Hippocampal formation (tissue), 2 donors: Measurements from ENCODE around the gene ZMIZ2.
A peak's percentile ranks its signal among the peaks of the same experiment; 100 is the strongest.

Source experiments
- DNase-seq, 2 donors: peaks; one replicate each; lab custom pipeline; 2025; lab: John Stamatoyannopoulos, UW

ZMIZ2 gene

DNA sequence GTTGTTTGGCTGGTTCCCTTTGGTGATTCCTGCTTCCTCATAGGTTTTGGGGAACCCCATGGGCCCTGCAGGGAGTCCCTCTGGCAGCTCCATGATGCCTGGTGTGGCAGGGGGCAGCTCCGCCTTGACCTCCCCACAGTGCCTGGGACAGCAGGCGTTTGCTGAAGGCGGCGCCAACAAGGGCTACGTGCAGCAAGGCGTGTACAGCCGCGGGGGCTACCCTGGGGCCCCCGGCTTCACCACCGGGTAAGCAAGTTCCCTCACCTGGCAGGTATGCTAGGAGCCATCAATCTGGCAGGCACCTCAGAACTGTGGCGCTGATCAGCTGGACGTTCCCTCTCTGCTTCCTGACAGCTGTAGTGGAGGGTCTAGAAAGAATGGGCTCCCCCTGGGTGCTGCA lies 8.3 kb downstream of the ZMIZ2 start:
- no peak for DNase-seq

GRCh38 chr7:44757311-44757710 lies 8.7 kb downstream of the ZMIZ2 start:
- DNase-seq, result peak in 1 of 2 donors; percentile 52

DNA sequence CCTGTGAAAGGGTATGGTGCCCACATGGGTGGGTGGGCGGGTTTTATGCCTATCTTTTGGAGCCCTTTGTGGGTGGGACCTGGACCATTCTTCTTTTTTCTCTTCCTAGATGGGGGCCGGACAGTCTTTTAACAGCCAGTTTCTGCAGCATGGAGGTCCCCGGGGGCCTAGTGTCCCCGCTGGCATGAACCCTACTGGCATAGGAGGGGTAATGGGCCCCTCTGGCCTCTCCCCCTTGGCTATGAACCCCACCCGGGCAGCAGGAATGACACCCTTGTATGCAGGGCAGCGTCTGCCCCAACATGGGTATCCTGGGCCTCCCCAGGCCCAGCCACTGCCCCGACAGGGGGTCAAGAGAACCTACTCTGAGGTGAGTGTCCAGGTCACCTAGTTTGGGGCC lies 9.1 kb downstream of the ZMIZ2 start:
- no peak for DNase-seq

GRCh38 chr7:44759246-44759645 lies 10.6 kb downstream of the ZMIZ2 start:
- no peak for DNase-seq

DNA sequence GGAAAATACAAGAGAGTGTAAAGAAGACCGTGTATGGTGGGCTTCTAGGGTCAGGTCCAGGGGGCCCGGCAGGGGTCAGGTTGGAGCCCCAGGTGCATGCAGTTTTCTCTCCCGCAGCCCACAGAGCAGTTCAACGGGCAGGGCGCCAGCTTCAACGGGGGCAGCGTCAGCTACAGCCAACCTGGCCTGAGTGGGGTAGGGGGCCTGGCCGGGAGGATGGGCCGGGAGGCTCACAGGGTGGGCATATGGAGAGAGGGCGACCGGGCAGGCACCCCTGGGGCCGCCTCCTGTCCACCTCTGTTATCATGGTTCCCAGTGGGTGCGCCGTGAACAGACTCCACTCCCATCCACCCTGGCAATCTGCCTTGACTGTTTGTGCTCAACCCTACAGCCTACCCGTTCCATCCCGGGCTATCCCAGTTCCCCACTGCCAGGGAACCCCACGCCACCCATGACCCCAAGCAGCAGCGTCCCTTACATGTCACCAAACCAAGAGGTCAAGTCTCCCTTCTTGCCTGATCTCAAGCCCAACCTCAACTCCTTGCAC lies 11.5 kb downstream of the ZMIZ2 start:
- no peak for DNase-seq

DNA sequence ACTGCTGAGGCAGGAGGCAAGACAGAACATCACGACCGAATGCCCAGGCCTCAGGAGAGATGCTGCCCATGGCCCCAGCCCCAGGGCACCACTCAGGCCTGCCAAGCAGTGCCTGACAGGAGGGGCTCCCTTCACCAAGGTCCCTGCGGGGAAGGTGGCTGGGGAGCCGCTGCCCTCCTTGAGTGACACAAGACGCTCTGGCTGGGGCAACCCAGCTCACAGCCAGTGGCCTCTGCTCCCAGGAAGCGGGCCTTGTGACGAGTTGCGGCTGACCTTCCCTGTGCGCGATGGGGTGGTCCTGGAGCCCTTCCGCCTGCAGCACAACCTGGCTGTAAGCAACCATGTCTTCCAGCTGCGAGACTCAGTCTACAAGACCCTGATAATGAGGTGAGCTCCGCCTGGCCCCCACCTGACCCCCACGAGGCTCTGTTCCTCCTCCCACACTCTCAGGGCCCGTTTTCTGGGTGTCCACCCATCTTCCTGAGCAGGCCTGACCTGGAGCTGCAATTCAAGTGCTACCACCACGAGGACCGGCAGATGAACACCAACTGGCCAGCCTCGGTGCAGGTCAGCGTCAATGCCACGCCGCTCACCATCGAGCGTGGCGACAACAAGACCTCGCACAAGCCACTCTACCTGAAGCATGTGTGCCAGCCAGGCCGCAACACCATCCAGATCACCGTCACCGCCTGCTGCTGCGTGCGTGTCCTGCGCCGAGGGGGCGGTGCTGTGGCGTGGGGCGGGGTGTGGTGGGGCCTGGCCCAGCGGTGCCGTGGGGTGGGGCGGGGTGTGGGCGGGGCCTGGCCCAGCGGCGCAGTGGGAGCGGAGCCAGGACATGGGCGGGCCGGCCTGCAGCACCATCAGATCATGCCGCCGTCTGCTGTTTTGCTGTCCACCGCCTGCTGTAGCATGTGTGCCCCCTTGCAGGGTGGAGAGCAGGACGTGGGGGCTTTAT lies 12.8 kb downstream of the ZMIZ2 start:
- peak in 1 of 2 donors; percentile 8 for DNase-seq

DNA sequence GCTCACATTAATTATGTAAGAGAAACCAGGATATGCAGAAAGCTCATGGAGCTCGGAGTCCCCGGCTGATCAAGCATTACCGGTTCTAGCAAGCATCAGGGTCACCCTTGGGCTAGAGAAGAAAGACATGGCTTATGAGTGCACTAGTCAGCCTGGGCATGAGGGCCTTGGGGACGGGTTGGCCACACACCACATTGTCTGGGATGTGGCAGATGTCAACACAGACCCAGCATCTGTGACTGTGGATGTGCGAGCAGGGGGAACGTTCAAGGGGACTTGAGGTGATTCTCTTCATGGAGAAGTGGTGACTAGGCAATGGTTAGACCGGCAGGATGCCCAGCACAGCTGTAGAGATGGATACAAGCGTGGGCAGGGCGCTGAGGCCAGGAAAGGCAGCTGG lies 13.7 kb downstream of the ZMIZ2 start:
- DNase-seq, result no peak

DNA sequence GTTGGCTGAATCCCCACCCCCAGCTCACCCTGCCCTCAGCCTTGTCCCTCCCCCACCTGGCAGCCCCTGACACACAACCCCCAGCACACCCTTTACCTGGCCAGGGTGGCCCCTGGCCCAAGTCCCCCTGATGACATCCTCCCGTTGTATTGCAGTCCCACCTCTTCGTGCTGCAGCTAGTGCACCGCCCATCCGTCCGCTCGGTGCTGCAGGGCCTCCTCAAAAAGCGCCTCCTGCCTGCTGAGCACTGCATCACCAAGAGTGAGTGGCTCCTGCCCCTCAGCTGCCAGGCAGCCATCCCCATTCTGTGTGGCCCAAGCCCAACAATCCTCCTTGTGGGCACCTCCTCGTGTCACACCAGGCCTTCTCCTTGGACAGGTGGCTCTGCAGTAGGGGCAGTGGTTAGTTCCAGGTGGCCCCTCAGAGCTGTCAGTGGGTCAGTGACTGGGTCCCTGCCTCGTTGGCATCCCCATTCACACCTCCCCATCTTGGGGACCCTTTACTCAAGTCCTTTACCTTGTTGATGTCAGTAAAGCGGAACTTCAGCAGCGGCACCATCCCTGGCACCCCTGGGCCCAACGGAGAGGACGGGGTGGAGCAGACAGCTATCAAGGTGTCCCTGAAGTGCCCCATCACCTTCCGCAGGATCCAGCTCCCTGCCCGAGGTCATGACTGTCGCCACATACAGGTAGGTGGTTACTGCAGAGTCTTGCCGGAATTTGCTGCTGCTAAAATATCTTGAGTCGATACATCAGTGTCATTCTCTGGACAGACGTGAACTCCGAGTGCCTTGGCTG lies 14.3 kb downstream of the ZMIZ2 start:
- no peak for DNase-seq

DNA sequence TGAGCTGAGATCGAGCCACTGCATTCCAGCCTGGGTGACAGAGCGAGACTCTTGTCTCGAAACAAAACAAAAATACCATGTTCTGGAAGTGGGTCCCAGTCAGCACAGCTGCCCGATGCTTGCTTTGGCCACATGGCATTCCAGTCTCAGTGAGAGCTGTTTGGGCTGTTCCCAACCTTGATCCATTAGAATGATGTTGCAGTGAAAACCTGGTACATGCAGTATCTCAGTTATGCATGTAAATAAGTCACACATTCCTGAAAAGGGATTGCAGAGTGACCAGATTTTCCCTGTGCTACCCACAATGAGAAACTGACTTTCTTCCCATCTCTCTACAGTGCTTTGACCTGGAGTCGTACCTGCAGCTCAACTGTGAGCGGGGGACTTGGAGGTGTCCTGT lies 15.4 kb downstream of the ZMIZ2 start:
- DNase-seq, result no peak

DNA sequence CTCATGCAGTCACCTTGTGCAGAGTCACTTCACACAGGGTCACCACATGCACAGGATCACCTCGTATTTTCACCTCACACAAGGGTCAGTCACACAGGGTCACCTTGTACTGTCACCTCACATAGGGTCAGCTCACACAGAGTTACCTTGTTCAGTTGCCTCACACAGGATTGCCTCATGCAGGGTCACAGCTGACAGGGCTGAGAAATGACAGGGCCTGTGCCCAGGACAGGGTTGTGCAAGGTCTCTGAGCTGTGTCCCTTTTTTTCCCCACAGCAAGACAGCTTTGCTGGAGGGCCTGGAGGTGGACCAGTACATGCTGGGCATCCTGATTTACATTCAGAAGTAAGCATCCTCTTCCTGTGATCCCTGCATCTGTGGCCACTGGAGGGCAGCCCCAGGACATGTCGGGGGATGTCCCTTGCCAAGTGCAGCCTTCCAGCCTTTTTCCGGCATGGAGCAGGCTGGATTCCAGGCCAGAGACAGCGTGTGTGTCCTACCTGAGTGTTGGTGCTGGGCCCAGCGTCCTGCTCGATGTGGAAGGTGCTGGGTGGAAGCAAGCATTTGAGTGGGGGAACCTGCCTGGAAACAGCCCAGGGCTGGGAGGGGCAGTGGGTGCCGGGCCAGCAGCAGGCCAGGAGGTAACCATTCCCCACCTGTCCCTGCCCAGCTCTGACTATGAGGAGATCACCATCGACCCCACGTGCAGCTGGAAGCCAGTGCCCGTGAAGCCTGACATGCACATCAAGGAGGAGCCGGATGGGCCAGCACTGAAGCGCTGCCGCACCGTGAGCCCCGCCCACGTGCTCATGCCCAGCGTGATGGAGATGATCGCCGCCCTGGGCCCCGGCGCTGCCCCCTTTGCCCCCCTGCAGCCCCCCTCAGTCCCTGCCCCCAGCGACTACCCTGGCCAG lies 16.3 kb downstream of the ZMIZ2 start:
- DNase-seq, result peak in 1 of 2 donors; percentile 12

GRCh38 chr7:44765579-44766415 lies 17.1 kb downstream of the ZMIZ2 start:
- DNase-seq, result no peak

DNA sequence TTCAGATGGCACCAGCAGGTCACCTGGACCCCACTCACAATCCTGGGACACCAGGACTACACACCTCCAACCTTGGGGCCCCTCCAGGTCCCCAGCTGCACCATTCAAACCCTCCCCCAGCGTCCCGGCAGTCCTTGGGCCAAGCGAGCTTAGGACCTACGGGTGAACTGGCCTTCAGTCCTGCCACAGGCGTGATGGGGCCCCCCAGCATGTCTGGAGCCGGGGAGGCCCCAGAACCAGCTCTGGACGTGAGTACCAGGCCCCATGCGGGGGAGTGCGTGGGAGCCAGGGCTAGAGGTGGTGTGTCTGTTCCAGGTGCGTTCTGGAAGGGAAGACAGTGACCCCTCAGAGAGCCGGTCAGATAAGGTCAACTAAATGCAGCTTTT lies 17.8 kb downstream of the ZMIZ2 start:
- no peak for DNase-seq

- DNase-seq, result peak in 1 of 2 donors; percentile 47
These were observed 18.7 kb downstream of the ZMIZ2 start for GRCh38 chr7:44767134-44767911.

DNA sequence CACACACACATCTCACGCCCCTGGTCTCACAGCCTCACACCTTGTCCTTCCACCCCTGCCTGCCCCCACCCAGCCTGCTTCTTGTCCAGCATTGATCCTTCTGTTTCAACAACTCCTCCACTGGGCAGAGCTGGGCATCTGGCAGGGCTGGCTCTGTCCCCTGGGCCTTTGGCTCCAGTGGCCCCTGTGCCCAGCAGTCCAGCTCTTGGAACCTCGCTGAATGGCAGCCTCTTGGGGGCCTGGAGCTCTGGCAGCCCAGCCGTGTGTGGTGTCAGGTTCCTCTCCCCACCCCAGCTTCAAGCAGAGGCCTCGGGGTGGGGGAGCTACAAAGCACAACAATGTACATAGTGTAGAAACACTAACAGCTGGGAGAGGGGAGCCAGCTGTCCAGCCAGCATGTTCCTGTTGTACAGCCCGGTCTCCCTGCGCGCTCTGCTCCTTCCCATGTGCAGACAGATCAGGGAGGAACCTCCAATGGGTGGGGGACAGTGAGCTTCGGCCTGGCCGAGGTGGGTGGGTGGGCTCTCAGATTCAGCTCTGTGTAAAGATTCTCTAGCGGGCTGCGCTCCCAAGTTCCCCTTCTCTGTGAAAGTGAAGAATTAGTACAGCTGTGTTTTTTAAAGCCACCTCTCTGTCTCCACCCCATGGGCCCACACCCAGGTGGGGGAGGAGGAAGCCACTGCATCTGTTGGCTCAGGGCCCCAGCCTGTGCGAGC lies 19.4 kb downstream of the ZMIZ2 start:
- peak; percentile 59 to 68 for DNase-seq

DNA sequence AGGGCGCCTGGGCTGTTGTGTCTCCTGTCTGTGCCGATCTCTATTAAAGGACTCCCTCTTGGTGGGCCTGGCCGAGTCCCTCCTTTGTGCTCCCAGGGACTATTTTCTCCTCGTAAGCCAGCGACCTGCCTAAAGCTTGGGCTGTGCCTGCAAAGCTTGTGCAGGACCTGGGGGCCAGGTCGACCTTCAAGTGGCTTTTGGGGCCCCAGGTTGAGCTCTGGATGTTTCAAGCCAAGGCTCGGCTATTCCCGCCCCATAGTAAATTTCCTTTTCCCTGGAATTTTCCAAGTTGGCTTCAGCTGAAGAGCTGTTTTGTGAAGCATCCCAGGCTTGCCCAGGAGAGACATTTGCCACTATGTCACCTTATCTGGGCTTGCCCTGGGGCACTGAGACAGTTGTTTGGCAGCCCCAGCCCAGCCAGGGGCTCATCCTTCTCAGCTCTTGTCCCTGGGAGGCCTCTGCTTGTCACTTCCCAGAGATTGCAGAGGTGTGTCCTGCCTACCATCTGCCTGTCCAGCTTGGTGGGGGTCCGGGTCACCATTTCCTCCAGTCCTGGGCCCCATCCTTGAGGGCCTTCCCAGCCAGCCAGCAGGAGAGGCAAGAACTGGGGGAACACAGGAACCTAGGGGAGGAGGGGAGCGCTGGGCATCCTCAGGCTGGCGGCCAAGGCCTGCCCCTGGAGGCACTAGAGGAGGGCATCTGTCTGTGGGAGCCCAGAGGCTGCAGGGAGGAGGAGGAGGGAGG lies 20.2 kb downstream of the ZMIZ2 start:
- DNase-seq, result peak in 1 of 2 donors; percentile 49

DNA sequence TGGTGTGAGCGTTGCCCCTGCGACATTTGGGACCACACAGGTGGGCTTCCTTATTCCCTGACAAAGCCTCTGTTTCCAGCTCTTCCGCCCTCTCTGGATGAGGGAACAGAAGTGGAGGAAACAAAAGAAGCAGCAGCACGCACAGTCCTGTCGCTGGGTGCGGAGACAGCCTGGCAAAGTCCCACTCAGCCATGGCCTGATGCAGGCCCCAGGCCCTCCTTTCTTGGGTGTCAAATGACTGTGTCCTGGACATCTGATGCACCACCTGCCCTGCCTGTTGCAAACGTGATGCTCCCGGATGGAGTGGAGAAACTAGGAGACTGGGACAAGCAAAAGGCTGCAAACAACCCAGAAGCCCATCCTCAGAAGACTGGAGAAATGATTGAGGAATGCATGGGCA lies 20.7 kb downstream of the ZMIZ2 start:
- no peak for DNase-seq

GRCh38 chr7:44769776-44770294 lies 21.2 kb downstream of the ZMIZ2 start:
- DNase-seq, result no peak

GRCh38 chr7:44771358-44771757 lies 22.7 kb downstream of the ZMIZ2 start:
- DNase-seq, result no peak
